SH-SY5Y (cell line): ENCODE measurements around the gene TAS1R1.

Experiments used
- GATA2 ChIP-seq: IDR thresholded peaks from 2 replicates; pipeline ENCODE4 v1.6.1; 2011; ENCODE audit warnings: mild to moderate bottlenecking, low read depth, low read length
- GATA3 ChIP-seq: IDR thresholded peaks from 2 replicates; pipeline ENCODE4 v1.6.1; 2011; ENCODE audit warnings: low read depth, mild to moderate bottlenecking, low read length, moderate library complexity

Gene TAS1R1

DNA sequence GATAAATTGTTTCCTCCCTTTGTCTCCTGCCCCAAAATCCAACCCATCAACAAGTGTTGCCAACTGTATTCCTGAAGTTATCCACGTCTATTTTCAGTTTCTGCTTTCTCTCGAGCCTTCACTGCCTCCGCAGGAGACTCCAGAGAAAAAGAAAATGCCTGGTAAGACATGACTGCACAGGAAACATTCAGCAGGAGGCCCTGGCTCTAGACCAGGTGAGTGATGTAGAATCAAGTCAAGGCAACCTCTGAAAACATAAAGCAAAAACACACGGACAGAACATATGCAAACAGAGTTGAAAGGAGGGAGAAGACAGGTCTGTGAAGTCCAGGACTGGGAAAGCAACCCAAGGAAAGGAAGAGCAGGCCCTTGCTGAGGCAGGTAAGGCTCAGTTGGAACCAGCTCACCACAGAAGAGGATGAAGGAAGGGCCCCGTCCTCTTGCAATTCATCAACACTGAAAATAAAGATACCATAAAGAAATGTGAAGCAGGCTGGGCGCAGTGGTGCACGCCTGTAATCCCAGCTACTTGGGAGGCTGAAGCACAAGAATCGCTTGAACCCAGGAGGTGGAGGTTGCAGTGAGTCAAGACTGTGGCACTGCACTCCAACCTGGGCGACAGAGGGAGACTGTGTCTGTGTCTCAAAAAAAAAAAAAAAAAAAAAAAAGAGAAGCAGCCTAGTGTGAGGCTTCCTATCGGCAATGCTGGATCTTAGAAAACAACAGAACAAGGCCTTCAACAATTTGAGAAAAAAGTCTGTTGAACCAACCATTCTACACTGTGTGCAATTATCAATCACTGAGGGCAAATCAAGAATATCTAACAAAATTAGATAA is 9.6 kb upstream of the TAS1R1 start:
- TF ChIP-seq GATA2: no peak
- TF ChIP-seq GATA3: no peak

DNA sequence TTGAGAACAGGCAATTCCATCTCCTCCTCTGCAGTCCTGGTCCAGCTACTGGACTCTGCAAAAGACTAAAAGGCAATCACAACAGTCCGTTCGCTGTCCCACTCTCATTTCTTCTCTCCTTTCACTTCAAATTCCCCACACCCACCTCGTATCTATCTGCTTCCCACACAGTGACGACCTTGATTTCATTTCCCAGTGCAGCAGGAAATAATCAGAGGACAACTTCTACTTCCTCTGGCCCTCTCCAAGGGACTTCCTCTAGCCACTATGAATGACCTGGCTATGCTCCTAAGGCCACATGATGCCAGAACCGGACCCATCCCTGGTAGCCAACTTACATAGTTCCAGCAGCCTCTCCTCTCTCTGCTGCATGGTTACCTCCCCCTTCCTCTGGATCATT is 8.8 kb upstream of the TAS1R1 start:
- TF ChIP-seq GATA3 (no peak), GATA2 (no peak)

DNA sequence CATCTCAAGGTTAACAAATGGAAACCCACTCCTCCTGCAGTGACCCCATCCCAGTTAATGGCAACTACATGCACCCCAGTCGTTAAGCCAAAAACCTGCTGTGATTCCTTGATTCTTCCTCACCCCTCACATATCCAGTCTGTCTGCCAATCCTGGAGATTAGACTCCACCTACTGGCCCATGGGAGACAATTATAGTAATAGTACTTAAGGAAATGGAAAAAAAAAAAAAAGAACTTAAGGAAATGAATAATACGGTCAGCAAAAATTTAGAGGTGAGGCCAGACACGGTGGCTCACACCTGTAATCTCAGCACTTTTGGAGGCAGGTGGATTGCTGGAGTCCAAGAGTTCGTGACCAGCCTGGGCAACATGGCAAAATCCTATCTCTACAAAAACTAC is 7.8 kb upstream of the TAS1R1 start:
- TF ChIP-seq GATA3 (no peak), GATA2 (no peak)

DNA sequence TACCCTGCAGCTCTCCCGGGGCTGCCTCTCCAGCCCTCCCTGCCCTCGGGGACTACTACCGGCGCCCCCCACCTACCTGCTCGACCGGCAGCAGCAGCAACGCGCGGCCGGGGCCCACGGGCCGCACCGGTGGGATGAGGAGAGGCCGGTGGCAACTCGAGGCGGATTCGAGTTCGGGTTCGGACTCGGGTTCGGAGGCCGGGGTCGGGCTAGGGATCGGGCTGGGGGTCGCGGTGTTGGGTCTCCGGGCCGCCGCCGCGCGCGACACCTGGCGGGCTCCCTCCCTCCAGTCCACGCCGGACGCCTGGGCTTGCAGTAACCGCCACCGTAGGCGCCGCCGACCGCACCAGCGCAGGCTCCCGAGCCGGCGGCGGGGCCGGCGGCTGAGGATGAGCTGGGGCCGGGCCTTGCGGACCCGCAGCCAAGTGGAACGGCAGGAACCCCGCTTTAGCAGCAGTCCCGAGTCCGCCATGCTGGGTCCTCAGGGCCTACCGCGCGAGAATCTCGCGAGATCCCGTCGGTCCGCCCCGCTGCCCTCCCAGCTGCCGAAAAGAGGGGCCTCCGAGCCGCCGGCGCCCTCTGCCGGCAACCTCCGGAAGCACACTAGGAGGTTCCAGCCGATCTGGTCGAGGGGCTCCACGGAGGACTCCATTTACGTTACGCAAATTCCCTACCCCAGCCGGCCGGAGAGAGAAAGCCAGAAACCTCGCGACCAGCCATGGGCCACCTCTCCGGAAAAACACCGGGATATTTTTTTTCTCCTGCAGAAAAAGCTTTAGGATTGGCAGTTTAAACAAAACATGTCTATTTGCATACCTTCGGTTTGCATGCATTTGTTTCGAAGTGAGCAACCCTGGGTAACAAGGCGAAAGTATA is 838 bp upstream of the TAS1R1 start, which contains the start of gene NOL9:
TSS of gene NOL9 (minus strand) at position 483 of the 876 bp plus-strand sequence. CDS start at position 472, 11 bp downstream.
- TF ChIP-seq GATA3: no peak
- no peak for TF ChIP-seq GATA2

DNA sequence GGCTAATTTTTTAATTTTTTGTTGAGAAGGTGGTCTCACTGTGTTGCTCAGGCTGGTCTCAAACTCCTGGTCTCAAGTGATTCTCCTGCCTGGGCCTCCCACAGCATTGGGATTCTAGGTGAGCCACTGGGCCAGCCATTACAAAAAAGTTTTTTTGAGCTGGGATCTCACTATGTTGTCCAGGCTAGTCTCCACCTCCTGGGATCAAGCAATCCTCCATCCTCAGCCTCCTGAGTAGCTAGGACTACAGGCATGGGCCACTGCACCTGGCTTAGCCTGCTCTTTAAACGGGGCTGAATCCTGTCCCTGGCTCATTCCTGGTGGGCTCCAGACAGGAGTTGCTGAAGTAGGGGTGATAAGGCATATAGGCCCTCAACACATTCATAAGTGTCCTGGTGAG is 2.5 kb downstream of the TAS1R1 start:
- TF ChIP-seq GATA2: no peak
- no peak for TF ChIP-seq GATA3

DNA sequence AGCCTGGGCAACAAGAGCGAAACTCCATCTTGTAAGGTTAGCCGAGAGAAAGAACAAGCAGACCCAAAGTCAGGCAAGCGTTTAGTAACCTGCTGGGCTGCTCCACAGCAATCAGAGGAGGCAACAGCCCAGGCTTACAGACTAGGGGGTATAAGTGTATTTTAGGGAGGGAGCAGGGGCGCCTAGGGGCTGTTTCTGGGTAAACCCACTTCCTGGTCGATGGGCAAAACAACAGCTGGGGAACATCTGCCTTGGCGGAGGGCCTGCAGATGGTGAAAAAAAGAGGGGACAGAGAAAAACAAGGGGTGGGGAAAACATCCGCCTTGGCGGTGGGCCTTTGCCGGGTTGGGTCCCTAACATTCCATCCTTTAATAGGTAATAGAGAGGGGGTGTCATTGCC is 5.2 kb downstream of the TAS1R1 start:
- TF ChIP-seq GATA3 (no peak), GATA2 (no peak)

DNA sequence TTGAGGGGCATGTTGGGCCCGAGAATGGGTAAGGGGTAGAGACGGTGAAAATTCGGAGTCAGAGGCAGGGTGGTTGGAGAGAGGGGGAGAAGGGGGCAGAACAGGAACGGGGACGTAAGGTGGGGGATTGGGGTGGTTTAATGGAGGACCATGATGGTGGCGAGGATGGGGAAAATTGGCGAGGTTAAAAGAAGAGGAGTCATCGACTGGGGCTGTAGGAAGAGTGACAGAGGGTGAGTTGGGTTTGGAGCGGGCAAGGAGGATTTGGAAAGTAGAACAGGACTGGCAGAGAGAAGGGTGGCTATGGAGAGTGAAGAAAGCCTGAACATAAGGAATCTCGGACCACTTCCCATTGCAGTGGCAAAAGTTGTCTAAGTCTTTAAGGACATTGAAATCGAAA is 13.9 kb downstream of the TAS1R1 start:
- TF ChIP-seq GATA2: no peak
- TF ChIP-seq GATA3: no peak

DNA sequence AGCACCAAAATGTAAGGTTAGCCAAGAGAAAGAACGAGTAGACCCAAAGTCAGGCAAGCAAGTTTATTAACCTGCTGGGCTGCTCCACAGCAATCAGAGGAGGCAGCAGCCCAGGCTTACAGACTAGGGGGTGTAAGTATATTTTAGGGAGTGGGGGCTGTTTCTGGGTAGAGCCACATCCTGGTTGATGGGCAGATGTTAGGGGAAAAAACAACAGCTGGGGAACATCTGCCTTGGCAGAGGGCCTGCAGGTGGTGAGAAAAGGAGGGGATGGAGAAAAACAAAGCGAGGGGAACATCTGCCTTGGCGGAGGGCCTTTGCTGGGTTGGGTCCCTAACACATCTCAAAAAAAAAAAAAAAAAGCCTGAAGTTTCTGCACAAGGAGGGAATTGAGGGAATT is 15.0 kb downstream of the TAS1R1 start:
- TF ChIP-seq GATA2 (no peak), GATA3 (no peak)

DNA sequence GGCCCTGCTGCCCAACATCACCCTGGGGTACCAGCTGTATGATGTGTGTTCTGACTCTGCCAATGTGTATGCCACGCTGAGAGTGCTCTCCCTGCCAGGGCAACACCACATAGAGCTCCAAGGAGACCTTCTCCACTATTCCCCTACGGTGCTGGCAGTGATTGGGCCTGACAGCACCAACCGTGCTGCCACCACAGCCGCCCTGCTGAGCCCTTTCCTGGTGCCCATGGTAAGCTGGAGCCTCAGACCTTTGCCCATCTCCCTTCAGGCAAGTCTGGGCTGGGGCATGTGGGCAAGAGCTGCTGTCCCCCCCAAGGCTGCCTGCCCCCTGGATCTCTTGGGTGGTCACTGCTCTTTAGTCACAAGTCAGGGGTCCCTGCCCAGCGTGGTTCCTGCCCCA is 15.9 kb downstream of the TAS1R1 start:
- no peak for TF ChIP-seq GATA3
- TF ChIP-seq GATA2: no peak

DNA sequence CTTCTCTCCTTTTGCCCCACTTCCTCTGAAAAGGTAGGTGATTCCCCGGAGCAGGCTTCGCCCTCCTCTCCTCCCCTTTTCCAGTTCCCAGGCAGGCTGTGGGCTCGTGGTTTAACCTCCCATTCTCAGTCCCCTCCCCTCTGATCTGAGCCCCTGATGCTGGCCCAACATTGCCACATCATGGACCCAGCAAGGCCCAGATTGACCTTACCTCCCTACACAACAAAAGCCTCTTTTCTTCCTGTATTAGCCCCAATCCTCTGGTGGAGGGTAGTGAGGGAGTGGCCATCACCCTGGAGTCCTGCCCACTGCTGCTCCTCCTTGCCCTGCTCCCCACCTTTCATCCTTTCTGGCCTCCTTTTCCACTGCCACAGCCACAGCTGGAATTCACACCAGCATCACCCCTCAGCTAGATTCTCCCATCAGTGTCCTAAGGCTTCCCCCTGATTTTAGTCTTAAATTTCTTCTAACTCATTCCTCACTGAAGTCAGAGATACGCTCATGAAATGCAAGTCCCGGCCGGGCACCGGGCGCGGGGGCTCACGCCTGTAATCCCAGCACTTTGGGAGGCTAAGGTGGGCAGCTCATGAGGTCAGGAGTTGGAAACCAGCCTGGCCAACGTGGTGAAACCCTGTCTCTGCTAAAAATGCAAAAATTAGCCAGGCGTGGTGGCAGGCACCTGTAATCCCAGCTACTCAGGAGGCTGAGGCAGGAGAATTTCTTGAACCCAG is 17.7 kb downstream of the TAS1R1 start:
- TF ChIP-seq GATA2 (no peak), GATA3 (no peak)

DNA sequence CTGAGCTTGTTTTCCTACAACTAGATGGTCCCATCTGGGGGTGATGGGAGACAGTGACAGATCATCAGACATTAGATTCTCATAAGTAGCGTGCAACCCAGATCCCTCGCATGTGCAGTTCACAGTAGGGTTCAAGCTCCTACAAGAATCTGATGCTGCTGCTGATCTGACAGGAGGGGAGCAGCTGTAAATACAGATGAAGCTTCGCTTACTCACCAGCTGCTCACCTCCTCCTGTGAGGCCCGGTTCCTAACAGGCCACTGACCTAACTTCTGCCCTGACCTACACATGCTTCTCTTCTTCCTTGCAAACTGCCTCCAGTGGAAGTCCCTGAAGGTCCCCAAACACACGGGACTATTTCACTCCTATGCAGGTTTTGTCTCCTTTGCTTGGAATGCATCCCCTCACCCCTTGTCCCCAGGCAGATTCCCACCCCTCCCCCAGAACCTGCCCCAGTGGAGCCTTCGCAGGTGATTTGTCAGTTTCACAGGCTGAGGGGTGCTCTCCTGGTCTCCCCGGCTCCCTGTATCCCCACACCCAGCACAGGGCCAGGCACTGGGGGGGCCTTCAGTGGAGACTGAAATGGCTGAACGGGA is 19.0 kb downstream of the TAS1R1 start:
- no peak for TF ChIP-seq GATA3
- TF ChIP-seq GATA2: no peak

DNA sequence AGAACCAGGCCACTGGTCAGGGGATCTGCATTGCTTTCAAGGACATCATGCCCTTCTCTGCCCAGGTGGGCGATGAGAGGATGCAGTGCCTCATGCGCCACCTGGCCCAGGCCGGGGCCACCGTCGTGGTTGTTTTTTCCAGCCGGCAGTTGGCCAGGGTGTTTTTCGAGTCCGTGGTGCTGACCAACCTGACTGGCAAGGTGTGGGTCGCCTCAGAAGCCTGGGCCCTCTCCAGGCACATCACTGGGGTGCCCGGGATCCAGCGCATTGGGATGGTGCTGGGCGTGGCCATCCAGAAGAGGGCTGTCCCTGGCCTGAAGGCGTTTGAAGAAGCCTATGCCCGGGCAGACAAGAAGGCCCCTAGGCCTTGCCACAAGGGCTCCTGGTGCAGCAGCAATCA is 19.7 kb downstream of the TAS1R1 start:
- TF ChIP-seq GATA3 (no peak), GATA2 (no peak)

DNA sequence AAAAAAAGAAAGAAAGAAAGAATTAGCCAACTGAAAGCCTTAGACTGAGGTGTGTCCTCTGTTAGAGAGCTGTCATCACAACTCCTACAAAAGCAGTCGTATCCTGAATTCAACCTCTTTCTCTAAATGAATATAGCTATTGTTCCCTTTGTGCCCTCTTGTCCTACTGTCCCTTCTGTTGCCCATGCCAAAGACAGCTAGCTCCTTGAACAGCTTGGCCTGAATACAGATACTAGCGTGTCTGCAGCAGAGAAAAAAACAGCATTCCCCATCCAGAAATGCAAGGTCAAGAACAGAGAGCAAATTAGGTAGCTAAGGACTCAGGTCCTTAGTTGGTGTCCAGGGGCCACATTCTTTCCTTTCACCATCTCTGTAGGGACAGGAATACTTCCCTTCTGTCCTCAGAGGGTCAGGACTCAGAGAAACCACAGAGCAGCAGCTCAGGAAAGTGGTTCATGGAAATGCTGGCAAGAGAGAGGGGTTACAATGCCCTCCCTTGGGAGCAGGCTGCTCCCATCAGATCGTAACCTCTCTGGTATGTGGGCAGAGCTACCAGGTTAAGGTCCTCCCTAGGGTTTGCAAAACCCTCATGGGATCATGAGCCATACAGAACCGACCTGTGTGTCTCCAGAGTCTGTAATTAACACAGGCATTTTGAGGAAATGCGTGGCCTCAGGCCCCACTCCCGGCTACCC is 22.9 kb downstream of the TAS1R1 start:
- TF ChIP-seq GATA3: no peak
- TF ChIP-seq GATA2: no peak
